HG03066 (cell line): ENCODE data around the gene COL4A5.

ENCODE experiments used
- ATAC-seq: cut with Tn5 transposase; IDR thresholded peaks from one replicate; pipeline ENCODE4 v1.9.1; 2021; ENCODE audit warnings: low read depth; ENCODE audit not compliant: unreplicated experiment

Gene COL4A5

GRCh38 chrX:108614616-108615015 is 175.0 kb downstream of the COL4A5 start:
- no peak for ATAC-seq

DNA sequence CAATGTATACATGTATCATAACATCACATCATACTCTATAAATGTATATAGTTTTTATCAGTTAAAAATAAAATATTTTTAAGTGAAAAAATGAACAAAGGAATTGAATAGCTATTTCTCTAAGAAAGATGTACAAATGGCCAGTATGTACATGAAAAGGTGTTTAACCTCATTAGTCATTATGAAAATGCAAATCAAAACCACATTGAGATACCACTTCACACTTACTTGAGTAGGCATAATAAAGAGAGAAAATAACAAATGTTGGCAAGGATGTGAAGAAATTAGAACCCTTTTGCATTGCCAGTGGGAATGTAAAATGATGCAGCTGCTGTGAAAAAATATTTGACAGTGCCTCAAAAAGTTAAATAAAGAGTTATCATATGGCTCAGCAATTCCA is 201.2 kb downstream of the COL4A5 start:
- no peak for ATAC-seq

- ATAC-seq = no peak
Observed at GRCh38 chrX:108641589-108642272, 202.1 kb downstream of the COL4A5 start.

GRCh38 chrX:108642273-108642628 is 202.6 kb downstream of the COL4A5 start:
- no peak for ATAC-seq

DNA sequence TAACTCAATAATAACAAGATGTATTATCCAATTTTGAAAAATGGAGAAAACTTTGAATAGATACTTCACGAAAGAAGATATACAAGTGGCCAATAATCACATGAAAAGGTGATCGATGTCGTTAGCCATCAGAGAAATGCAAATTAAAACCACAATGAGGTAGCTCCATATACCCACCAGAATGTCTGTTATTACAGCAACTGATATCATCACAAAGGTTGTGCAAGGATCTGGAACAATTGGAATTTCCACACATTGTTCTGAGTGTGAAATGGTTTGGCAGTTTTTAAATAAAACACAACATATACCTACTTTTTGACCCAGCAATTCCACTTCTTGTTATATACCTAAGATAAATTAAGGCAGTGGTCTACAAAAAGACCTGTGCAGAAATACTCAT is 225.1 kb downstream of the COL4A5 start:
- ATAC-seq = no peak

GRCh38 chrX:108666101-108666500 is 226.5 kb downstream of the COL4A5 start:
- no peak for ATAC-seq

DNA sequence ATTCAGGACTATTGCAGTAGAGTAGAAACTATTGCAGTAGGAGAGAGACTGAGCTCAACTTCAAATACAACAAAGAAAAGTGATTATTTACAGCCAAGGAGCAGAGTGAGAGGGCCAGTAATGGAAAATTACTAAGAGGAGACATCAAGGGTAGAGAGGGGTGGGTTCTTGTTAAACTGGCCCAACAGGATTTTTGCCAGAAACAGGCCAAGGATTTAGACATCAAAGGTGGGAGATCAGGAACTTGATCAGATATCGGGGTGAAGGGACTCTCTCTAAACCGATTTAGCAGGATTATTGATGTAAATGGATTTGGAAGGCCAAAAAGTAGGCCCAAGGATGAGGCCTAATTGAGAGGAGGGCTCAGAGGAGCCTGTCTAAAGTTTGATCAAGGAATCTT is 231.9 kb downstream of the COL4A5 start:
- no peak for ATAC-seq

- ATAC-seq = no peak
Observed at GRCh38 chrX:108696690-108697089, 257.1 kb downstream of the COL4A5 start.

DNA sequence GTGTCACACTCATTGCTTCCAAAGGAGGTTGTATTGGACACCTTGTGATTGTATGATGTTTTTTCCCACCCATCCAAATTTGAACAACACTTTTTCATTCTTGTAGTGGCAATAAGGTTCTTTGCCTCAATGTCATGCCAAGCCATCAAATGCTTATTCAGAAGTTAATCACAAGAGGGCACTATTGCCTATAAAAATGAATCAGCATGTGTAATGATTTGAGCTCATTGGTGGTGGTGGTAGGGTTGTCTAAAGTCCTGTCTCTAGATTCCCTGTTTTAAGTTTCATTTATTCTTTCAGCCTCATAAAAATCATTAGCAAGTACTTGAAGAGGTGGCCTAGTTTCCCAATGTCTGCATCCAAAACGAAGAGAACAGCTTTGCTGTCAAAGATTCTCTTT is 259.7 kb downstream of the COL4A5 start:
- no peak for ATAC-seq

- ATAC-seq = no peak
Observed at GRCh38 chrX:108701633-108702032, 262.0 kb downstream of the COL4A5 start.

DNA sequence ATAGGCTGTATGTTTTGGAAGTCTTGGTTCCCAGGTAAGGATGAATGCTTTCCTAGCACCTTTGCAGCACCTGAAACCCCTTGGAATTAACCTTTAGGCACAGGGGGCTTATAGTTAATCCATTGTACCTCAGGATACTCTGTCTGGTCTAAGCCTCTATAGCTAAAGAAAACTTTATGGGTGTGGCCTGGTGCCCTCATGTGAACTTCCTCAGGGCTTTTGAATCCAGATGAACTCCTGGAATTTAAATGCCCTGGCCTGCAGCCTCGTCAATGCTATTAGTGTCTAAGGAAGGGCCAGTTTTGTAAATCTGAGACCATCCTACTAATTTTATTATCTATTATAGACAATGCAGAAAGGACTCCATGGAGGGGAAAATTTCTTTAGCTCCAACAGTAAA is 262.9 kb downstream of the COL4A5 start:
- no peak for ATAC-seq

- ATAC-seq = no peak
Observed at GRCh38 chrX:108704839-108705238, 265.2 kb downstream of the COL4A5 start.

- ATAC-seq = no peak
Observed at GRCh38 chrX:108712886-108713285, 273.2 kb downstream of the COL4A5 start.

- no peak for ATAC-seq
Observed at GRCh38 chrX:108722561-108722960, 282.9 kb downstream of the COL4A5 start.

DNA sequence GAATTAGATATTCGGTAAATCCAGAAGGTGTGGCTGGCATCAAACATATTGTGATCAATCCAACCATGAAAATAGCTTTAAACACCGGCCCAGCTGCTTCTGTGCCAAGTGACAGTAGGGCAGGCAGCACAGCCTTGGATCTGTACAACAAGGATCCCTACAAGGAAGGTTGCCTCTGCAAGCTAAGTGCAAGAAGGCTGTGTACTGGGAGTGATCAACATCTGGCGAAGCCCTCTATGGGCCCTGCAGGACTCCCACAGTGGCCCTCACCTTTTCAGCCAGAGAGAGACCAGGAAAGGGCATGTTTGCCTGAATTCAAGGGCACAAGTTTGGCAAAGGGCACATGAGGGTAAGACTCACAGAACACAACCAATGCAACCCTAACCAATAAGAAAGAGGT is 287.1 kb downstream of the COL4A5 start:
- no peak for ATAC-seq

DNA sequence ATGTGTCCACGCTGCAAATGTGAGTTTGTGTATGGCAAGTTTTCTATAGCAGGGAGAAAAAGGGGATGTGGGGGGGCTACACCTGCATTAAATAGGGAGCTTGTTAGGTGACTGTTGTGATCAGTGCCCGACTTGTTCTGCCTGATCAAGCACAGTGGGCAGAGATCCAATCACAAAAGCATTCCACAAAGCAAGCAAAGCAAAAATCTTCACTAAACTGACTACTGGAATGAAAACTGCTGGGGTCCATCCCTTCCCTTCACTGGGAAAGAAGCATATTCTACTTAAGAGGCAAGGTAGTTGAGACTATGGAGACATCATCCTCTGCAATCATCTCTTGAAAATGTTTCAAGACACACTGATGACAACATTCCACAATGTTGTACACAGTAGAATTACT is 291.5 kb downstream of the COL4A5 start:
- no peak for ATAC-seq

DNA sequence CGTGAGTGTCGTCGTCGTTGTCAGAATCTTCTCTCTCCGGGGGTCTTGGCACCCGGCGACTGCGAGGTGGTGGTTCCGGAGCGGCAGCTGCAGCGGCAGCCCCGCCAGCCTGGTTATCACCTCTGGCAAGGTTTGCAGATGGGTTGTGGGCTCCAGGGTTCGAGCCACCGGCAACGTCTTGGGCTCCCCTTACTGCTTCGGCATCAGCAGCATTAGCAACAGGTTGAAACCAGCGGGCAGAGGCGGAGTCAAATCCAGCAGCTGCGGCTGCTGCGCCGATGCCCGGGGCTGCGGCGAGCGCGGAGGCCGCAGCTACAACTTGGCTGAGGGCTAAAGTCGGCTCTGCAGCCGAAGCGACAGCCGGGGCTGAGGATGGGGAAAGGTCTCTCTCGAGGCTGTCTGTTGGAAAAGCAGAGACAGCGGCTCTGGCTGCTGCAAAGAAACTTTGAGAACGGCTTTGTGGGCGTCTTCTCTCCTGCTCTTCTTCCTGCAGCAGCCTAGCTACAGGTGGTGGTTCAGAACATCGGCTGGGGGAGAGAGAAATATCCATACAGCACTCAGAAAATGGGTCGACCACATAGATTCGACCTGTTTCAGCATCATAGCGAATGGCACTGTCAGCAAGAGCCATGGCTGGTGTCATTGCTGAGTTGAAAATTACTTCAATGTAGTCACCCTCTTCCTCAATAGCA is 293.1 kb downstream of the COL4A5 start:
- ATAC-seq = no peak

GRCh38 chrX:108734426-108734825 is 294.8 kb downstream of the COL4A5 start:
- no peak for ATAC-seq

- no peak for ATAC-seq
Observed at GRCh38 chrX:108735091-108735678, 295.5 kb downstream of the COL4A5 start.

GRCh38 chrX:108735679-108736508 is 296.3 kb downstream of the COL4A5 start:
- ATAC-seq = no peak
